Raji (cell line): ENCODE results near the gene C2orf68.

Experiments used
- POLR2A ChIP-seq: IDR thresholded peaks from 2 replicates; pipeline ENCODE4 v1.6.1; 2011; ENCODE audit warnings: low read depth, low read length, control low read depth; ENCODE audit not compliant: insufficient read depth

C2orf68 gene

GRCh38 chr2:85644909-85645308, 33.0 kb upstream of the C2orf68 start:
- no peak for TF ChIP-seq POLR2A

GRCh38 chr2:85642725-85643124, 30.9 kb upstream of the C2orf68 start:
- no peak for TF ChIP-seq POLR2A

- no peak for TF ChIP-seq POLR2A
Observed at GRCh38 chr2:85635636-85636035, 23.8 kb upstream of the C2orf68 start.

- no peak for TF ChIP-seq POLR2A
Observed at GRCh38 chr2:85635011-85635410, 23.1 kb upstream of the C2orf68 start.

- TF ChIP-seq POLR2A, result no peak
Observed at GRCh38 chr2:85631316-85631715, 19.4 kb upstream of the C2orf68 start.

GRCh38 chr2:85628658-85629057, 16.8 kb upstream of the C2orf68 start:
- no peak for TF ChIP-seq POLR2A

- no peak for TF ChIP-seq POLR2A
Observed at GRCh38 chr2:85623991-85624390, 12.1 kb upstream of the C2orf68 start.

GRCh38 chr2:85621338-85621737, 9.5 kb upstream of the C2orf68 start:
- TF ChIP-seq POLR2A, result no peak

- TF ChIP-seq POLR2A, result no peak
Observed at GRCh38 chr2:85619617-85620016, 7.8 kb upstream of the C2orf68 start.

GRCh38 chr2:85615413-85615728, 3.5 kb upstream of the C2orf68 start:
- no peak for TF ChIP-seq POLR2A

- TF ChIP-seq POLR2A, result no peak
Observed at GRCh38 chr2:85613717-85614515, 2.0 kb upstream of the C2orf68 start.

- TF ChIP-seq POLR2A, result no peak
Observed at GRCh38 chr2:85611217-85611704, 605 bp downstream of the C2orf68 start.

GRCh38 chr2:85607268-85608215, 4.3 kb downstream of the C2orf68 start:
- TF ChIP-seq POLR2A, result no peak

- TF ChIP-seq POLR2A, result no peak
Observed at GRCh38 chr2:85606116-85606455, 5.8 kb downstream of the C2orf68 start.

GRCh38 chr2:85605406-85606115, 6.3 kb downstream of the C2orf68 start:
- TF ChIP-seq POLR2A, result no peak
